IPS-18c (cell line): ENCODE results near the gene CDH1.
"Not testable (repeated sequence)": the region's sequence is repeated elsewhere in the genome, so short reads cannot be mapped to it uniquely, and the experiment has no call there.

ENCODE experiments used
- H3K4me3 ChIP-seq: 2 replicates; pipeline ENCODE4 v1.7.0; 2013; ENCODE audit warnings: low read depth, mild to moderate bottlenecking, low read length, moderate library complexity; ENCODE audit not compliant: insufficient read depth
- H3K9me3 ChIP-seq: one replicate; pipeline ENCODE4 v1.6.1; 2013; ENCODE audit warnings: mild to moderate bottlenecking, low read length, moderate library complexity; ENCODE audit not compliant: control insufficient read depth, insufficient read depth

CDH1 gene

DNA sequence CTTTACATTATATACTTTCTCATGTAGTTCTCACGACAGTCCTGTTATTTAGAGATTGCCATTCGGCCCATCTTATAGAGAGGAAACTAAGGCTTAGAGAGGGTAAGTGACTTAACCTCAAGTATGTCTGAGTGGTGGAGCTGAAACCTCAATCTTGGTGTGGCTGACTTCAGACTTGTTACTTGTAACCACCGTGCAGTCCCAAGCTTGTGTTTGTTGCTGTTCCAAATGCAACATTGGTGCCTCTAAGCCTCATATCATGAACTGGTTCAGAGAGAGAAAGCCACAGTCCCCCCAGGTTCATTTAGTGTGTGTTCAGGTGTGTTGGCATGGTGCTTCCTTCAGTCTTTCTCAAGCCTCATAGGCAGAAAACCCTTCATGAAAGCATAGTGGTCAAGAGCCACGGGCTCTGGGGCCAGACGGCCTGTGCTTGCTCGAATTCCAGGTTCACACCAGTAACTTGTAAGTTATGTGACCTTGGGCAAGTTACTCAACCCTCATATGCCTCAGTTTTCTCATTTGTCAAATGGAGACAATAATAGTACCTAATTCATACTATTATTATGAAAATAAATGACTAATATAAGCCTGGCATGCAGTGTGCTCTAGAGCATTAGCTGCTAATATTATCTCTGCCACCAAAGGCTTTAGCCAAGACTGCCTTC, 39.9 kb downstream of the CDH1 start:
- Histone ChIP-seq H3K4me3 (no peak overlapping the region), H3K9me3 (no peaks in the 10 kb centered on the region)

DNA sequence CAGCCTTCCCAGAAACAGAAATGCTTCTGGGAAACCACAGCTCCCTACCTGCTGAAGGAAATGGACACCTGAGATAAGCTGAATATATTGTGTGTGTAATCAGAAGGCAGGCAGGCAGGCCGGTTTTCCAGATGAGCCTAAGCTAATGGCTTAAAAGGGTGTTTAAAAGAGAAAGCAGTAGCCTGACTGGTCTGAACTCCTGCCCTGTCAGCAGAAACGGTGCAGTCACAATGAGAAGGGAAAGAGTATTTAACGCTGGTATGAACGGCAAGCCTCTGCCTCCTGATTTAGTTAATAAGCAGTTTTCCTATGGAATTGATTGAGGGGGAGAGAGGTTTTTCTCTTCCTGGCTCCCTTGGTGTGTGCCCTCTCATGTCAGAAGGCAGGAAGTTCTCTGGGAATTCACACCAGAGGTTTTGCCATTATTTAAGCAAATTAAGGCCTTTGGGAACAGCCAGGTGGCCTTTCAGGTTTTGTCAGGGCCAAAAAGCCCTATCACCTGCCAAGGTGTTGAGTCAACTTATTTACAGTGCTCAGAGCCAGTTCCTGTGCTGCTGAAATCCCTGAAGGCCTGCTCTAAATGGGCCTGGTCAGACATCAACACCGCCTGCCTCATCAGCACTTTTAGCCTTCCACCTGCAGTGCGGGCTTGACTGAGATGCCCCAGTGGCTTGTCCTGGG, 41.6 kb downstream of the CDH1 start:
- Histone ChIP-seq H3K4me3 (no peak overlapping the region), H3K9me3 (no peaks in the 10 kb centered on the region)

GRCh38 chr16:68779891-68780290, 42.8 kb downstream of the CDH1 start:
- Histone ChIP-seq H3K9me3 (no peaks in the 10 kb centered on the region), H3K4me3 (no peak overlapping the region)

DNA sequence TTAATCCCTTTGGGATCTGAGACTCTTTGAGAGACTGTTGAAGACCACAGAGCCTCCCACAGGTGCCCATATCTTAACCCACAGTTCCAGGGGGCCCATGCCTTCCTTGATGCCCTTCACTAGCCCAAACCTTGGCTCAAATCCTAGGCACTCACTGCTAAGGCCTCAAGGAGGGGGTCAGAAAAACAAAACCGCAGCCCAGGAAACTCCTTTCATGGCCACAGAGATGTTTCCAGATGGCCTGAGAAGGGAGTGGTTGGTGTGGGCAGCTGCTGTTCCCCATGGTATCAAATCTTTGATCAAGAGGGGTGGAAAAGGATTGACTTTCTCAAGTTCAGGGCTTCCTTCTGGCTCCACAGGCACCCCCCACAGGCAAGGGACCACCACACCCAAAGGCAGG, 44.7 kb downstream of the CDH1 start:
- Histone ChIP-seq H3K4me3 (no peak overlapping the region), H3K9me3 (no peaks in the 10 kb centered on the region)

DNA sequence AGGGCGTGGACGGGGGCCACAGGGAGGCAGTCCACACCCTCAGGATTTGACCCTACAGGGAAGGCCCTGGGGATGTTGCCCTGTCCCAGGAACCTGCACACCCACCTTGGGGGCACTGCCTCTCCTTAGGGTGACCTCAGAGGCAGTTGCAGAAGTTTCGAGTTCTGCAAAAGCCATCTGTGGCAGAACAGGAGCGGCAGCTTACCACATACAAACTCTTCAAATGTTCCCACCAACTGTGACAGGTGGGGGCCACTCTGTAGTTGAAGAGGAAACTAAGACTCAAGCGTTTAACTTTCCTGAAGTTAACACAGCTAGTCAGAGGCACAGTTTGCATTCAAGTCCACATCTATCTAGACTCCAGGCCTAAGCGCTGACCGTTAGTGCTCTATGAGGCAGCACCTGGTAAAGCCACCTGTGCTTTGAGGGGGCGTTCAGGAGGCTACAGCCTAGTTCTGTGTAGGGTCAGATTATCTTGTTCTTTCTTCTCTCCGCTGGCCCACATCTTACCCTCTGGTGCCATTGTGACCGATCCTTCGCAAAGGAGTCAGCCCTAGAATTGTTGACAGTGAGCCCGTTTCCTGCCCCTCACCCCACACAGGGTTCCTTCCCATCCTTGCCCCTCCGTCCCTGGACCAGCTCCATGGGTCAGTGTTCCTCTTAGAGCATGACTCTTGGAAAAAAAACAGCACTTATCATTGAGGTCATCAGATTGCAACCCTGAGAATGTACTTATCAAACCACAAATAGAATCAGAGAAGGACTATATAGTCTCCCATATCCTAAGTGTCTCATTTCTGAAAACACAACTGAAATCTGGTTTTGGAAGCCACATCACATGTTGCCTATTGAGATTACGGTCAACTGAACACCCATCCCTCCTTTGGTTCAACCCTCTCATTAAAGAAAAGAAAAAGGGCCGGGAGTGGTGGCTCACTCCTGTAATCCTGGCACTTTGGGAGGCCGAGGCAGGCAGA, 45.4 kb downstream of the CDH1 start:
- H3K4me3 ChIP-seq = no peak overlapping the region
- H3K9me3 ChIP-seq = no peaks in the 10 kb centered on the region

GRCh38 chr16:68784226-68784625, 47.1 kb downstream of the CDH1 start:
- Histone ChIP-seq H3K4me3 (no peak overlapping the region), H3K9me3 (no peaks in the 10 kb centered on the region)

DNA sequence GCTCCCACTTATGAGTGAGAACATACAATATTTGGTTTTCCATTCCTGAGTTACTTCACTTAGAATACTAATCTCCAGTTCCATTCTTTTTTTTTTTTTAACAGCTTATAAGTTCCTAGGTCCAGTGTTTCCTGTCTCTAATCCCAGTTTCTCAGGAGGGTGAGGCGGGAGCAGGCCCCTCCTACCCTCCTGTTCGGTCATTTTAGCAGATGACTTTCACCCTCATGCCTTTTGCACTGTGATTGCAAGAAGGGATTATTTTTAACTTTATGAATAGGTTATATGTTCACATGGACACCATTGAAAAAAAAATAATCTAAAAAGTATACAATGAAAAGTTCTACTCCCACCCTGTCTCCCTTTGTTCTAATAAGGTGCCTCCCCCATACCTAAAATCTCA, 47.6 kb downstream of the CDH1 start:
- Histone ChIP-seq H3K4me3 (no peak overlapping the region), H3K9me3 (no peaks in the 10 kb centered on the region)

DNA sequence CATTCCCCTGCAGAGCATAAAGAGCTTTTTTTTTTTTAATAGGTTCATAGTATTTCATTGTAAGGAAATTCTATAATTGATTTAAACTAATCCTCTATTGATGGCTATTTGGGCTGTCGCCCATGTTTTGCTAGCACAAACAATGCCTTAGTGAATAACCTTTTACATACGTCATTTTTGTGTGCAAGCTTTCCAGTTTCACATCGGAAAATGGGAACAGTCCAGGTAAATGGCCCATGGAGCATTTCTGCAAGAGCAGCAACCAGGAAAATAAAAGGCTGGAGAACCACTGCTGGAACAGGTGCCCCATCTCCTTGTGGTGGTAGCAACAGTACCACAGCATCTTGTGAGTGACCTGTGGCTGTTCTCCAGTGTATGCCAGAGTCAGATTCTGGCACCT, 48.6 kb downstream of the CDH1 start:
- H3K9me3 ChIP-seq = no peaks in the 10 kb centered on the region

DNA sequence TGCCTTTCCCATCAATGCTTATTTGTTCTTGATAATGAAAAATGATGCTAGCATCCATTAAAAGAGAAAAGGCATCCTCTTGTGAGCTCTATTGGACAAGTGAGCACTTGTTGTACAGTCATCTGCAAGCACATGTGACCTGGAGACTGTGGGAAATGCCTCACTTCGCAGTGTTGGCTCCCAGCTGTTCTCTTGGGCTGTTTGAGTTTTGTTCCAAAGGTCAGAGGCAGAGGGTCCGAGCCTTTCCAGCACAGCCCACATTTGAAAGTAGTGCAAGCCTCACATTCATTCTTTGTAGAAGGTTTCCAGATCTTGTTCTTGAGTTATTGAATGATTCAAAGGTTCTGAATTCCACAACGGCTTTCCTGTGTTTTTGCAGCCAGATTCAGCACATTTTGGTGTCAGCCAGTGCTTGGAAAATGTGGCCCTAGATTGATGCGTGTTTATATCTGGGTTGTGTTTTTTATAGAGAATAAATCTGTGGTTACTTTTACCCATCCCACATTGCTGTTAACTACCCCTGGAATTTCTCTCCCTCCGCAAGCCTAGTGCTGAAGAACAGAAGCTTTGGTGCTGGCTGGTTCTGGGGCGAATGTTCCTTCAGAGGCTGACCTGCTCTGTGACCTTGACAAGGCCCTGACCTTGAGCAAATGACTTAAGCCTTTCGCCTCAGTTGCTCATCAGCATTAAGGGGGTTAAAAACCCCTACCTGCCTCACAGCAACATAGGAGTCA, 49.8 kb downstream of the CDH1 start:
- no peak overlapping the region for H3K4me3 ChIP-seq
- H3K9me3 ChIP-seq = no peaks in the 10 kb centered on the region

More for the DNA sequence above, 48.6 kb downstream of the CDH1 start:
- no peak overlapping the region for H3K4me3 ChIP-seq

- not testable (repeated sequence) for H3K4me3 ChIP-seq, H3K9me3 ChIP-seq
Measured at GRCh38 chr16:68787419-68787807, 50.3 kb downstream of the CDH1 start.

DNA sequence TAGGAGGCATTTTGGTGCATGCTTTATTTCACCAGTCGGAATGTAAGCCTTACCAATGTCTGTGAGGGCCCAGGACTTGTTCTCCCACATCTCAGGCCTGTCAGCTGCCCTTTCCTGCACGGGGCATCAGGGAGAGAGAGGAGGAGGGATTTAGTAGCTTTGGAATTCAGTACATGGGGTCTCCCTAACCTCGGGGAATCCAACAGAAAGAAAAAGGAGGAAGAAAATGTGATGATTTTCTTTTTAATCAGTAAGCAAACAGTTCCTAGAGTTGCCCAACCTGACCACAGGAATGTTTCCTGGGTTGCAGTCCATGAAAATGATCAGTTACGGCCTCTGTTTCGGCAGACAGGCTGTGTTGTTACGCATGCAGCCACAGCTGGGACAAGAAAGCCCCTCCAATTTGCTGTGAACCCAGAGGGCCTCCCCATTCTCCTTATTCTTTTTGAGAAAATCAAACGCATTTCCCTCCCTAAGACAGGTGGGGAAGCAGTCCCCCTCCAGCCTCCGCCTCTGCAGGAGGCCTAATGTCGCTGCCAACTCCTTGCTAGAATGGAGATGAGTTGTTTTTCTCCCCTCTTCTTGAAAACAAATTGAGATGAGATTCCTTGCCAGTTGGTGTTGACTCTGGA, 53.2 kb downstream of the CDH1 start:
- no peaks in the 10 kb centered on the region for H3K9me3 ChIP-seq
- no peak overlapping the region for H3K4me3 ChIP-seq

- Histone ChIP-seq H3K4me3 (no peak overlapping the region), H3K9me3 (no peaks in the 10 kb centered on the region)
Measured at GRCh38 chr16:68790944-68791343, 53.9 kb downstream of the CDH1 start.

DNA sequence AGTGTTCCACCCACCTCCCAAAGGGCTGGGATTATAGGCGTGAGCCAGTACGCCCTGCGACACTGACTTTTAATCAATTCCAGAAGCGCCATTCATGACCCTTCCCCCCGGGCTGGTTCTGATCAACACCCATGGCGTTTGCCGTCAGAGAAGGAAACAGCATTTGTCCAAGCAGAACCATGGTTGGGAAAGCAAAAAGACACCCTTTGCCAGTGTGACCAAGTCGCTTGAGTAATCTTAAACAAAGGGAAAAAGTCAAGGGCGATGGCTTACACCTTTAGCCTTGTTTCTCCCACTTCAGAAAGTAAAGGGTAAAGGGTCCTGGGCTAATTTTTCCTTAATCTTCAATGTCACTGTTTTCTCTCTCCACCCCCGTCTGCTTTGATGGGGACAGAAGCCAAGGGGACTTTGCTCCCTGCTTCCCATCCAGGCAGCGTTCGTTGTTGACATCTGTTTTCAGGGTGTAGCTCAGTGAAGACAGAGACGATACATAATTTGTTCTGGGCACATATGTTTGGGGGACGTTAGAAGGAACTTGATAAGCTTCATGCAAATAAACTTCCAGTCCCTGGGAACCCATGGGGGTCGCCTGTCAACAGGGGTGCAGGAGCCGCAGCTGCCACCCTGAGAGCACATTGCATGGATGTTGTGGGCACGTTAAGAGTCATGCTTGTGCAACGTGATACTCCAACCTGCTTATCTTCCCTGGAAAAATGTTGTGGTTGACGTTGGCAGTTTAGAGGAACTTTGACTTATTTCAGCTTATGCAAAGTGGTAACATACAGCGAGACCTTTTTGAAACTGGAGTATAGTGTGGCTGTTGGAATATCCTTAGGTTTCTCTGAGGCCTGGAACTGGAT, 55.6 kb downstream of the CDH1 start:
- H3K4me3 ChIP-seq = no peak overlapping the region
- H3K9me3 ChIP-seq = no peaks in the 10 kb centered on the region

DNA sequence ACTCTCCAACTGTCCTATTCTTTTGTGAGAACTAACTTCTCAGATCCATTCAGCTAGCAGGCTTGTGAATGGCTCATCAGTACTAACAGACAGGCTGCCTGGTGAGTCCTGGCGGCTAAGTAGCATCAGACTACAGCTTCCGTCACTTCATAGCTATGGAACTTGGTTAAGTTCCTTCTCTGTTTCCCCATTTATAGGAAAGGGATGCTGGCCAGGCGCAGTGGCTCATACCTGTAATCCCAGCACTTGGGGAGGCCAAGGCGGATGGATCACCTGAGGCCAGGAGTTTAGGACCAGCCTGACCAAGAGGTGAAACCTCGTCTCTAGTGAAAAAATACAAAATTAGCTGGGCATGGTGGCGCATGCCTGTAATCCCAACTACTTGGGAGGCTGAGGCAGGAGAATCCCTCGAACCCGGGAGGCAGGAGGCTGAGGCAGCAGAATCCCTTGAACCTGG, 56.3 kb downstream of the CDH1 start:
- Histone ChIP-seq H3K4me3 (no peak overlapping the region), H3K9me3 (no peaks in the 10 kb centered on the region)

DNA sequence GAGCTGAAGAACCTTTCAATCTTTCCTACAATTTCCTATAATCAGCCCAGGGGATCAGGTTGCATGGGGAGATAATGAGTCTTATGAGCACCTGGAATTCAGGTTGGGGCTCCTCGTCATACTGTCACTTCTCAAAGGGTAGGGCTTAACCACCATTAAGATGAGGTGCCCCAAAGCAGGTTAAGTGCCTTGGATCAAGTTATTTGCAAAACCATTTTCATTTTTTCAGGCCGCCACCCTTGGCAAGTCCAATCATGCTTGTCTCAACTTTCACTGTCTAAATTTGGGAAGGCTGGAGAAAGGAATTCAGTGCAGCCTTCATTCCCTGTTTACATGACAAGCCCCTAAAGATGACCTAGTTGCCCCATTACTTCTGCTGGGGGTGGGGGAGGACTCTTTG, 61.3 kb downstream of the CDH1 start:
- Histone ChIP-seq H3K4me3 (no peak overlapping the region), H3K9me3 (no peaks in the 10 kb centered on the region)

DNA sequence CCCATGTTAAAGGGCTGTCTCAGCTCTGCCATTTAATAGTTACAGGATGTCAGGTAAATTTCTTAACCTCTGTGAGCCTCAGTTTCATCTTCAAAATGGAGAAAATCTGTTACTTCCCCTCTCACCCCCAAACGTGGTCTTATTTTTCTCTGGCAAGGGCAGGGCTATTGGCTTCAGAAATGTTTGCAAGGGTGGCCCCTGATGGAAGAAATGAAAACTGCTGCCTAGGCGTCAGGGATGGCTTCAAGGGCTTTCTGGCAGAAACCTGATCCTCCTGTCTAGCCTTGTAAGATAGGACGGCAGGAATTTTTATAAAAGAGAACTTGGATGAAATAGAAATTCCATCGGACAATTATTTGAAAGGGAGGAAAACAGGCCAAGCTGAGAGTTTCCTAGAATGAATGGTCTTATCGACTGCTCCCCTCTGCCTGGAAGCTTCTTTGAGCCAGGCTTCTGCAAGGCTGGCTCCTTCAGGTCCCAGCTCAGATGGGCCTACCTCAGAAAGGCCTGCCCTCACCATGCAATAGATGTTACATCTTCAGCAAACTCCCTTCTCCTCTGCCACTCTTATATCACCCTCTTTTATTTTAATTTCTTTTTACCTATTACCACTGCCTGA, 63.3 kb downstream of the CDH1 start:
- H3K9me3 ChIP-seq = no peaks in the 10 kb centered on the region
- no peak overlapping the region for H3K4me3 ChIP-seq
